WTC11 (cell line): Measurements from ENCODE around the gene ZRANB1.

Experiments
- CREB1 ChIP-seq: sonication (generic); formaldehyde crosslinking; IDR thresholded peaks from 2 replicates; pipeline ENCODE4 v1.8.0; 2023; ENCODE audit warnings: mild to moderate bottlenecking, missing genetic modification reagents
- CTCF ChIP-seq: fragments of 200-600 bp; IDR thresholded peaks from 2 replicates; pipeline ENCODE4 v1.8.0; 2022; ENCODE audit warnings: antibody characterized with exemption
- HMGXB4 ChIP-seq: sonication (generic); formaldehyde crosslinking; IDR thresholded peaks from 2 replicates; pipeline ENCODE4 v1.8.1; 2023; ENCODE audit warnings: mild to moderate bottlenecking, moderate library complexity, missing genetic modification reagents
- IRF1 ChIP-seq: sonication (generic); formaldehyde crosslinking; IDR thresholded peaks from 2 replicates; pipeline ENCODE4 v1.8.0; 2023; ENCODE audit warnings: missing genetic modification reagents

GRCh38 chr10:124923684-124924083, 18.2 kb upstream of the ZRANB1 start:
- TF ChIP-seq IRF1 (CRISPR knock-in tag) (no peak), CTCF (no peak), CREB1 (CRISPR knock-in tag) (no peak), HMGXB4 (CRISPR knock-in tag) (no peak)
